B cell (primary cell): ENCODE measurements around the gene NPAS3. TPM values are rescaled to one million over a fixed set of nuclear protein-coding genes. Genes with fewer than 3 reads are reported as not detected.

ENCODE experiments used
- ATAC-seq: fragments of 200-7000 bp; cut with Tn5 transposase; one replicate; pipeline ENCODE4 v1.10.0; 2021; ENCODE audit warnings: low read depth, mild to moderate bottlenecking, moderate number of reproducible peaks, moderate library complexity
- CTCF ChIA-PET: fragments of 350-600 bp; sonication (Branson Sonifier 250); formaldehyde crosslinking; loops from one replicate; lab custom pipeline; 2021; ENCODE audit warnings: antibody characterized with exemption, inconsistent platforms; lab: Charles Lee
- POLR2A ChIA-PET: fragments of 350-600 bp; sonication (Branson Sonifier 250); formaldehyde crosslinking; loops from one replicate; lab custom pipeline; 2021; ENCODE audit warnings: antibody characterized with exemption; lab: Charles Lee
- DNase-seq: peaks from one replicate; pipeline ENCODE4 v3.0.0; 2013
- H2AFZ ChIP-seq: 2 replicates; pipeline ENCODE4 v1.6.1; 2012; ENCODE audit warnings: mild to moderate bottlenecking, low read depth, low read length; ENCODE audit not compliant: insufficient read depth, poor library complexity, severe bottlenecking
- H3K27ac ChIP-seq, 2 donors: 1 replicate in 1 of 2; 2 replicates in 1 of 2; pipeline ENCODE4 v1.5.1; 2012 to 2013; ENCODE audit warnings: low read length in 2 of 2, mild to moderate bottlenecking in 2 of 2, moderate library complexity in 1 of 2
- H3K27me3 ChIP-seq, 4 experiments: fragments of 200-600 bp in 1 of 4; sonication (generic) in 1 of 4; replicated peaks in 1 of 4; 1 replicate in 2 of 4; 2 replicates in 2 of 4; pipeline versions ENCODE4 v1.6.1 to v1.7.0; 2013 to 2016; ENCODE audit warnings: low read length in 3 of 4, mild to moderate bottlenecking in 2 of 4, mixed read lengths in 1 of 4, moderate library complexity in 1 of 4; ENCODE audit not compliant: insufficient read depth in 4 of 4, control insufficient read depth in 3 of 4; ENCODE audit errors: control extremely low read depth in 1 of 4
- H3K36me3 ChIP-seq, 2 experiments: replicated peaks in 1 of 2; 1 replicate in 1 of 2; 2 replicates in 1 of 2; pipeline versions ENCODE4 v1.6.1 to v1.7.1; 2013; ENCODE audit warnings: low read length in 1 of 2; ENCODE audit not compliant: insufficient read depth in 2 of 2, control insufficient read depth in 1 of 2; ENCODE audit errors: control extremely low read depth in 1 of 2, extremely low read depth in 1 of 2
- H3K4me1 ChIP-seq, 2 donors: fragments of 200-600 bp in 1 of 2; sonication (generic) in 1 of 2; 1 replicate in 1 of 2; 2 replicates in 1 of 2; pipeline versions ENCODE4 v1.5.1 to v1.6.1; 2013 to 2017; ENCODE audit warnings: low read length in 2 of 2; ENCODE audit not compliant: control insufficient read depth in 2 of 2, insufficient read depth in 2 of 2
- H3K4me2 ChIP-seq: replicated peaks from 2 replicates; pipeline ENCODE3; 2012; ENCODE audit warnings: mild to moderate bottlenecking, low read depth, low read length; ENCODE audit not compliant: poor library complexity, severe bottlenecking
- H3K4me3 ChIP-seq, 5 experiments: fragments of 200-600 bp in 1 of 5; sonication (generic) in 1 of 5; 1 replicate in 3 of 5; 2 replicates in 2 of 5; pipeline versions ENCODE4 v1.5.1 to v1.7.0; 2011 to 2016; ENCODE audit warnings: low read length in 4 of 5, mild to moderate bottlenecking in 4 of 5, low read depth in 2 of 5, control low read depth in 1 of 5, moderate library complexity in 1 of 5; ENCODE audit not compliant: insufficient read depth in 1 of 5; ENCODE audit errors: control extremely low read depth in 1 of 5, extremely low read depth in 1 of 5
- H3K79me2 ChIP-seq: fragments of 200-600 bp; sonication (generic); one replicate; pipeline ENCODE4 v1.6.0; 2016; ENCODE audit warnings: low read length; ENCODE audit not compliant: control insufficient read depth, insufficient read depth
- H3K9ac ChIP-seq: fragments of 200-600 bp; sonication (generic); 2 replicates; pipeline ENCODE4 v1.6.1; 2017; ENCODE audit warnings: mild to moderate bottlenecking, low read length, moderate library complexity
- H3K9me3 ChIP-seq, 3 donors: one replicate each; pipeline versions ENCODE4 v1.6.1 to v1.7.1; 2013; ENCODE audit warnings: low read length in 2 of 3; ENCODE audit not compliant: control insufficient read depth in 2 of 3, insufficient read depth in 1 of 3; ENCODE audit errors: control extremely low read depth in 1 of 3
- H4K20me1 ChIP-seq: 2 replicates; pipeline ENCODE4 v1.6.0; 2012; ENCODE audit warnings: mild to moderate bottlenecking, low read length; ENCODE audit not compliant: insufficient read depth, control insufficient read depth, poor library complexity, severe bottlenecking
- H3K27ac Mint-ChIP-seq: one replicate; pipeline ENCODE4 v1.8.0; 2021; ENCODE audit warnings: mixed read lengths
- H3K27me3 Mint-ChIP-seq: one replicate; pipeline ENCODE4 v1.8.0; 2021; ENCODE audit warnings: mixed read lengths
- H3K4me1 Mint-ChIP-seq: one replicate; pipeline ENCODE4 v1.8.0; 2021; ENCODE audit warnings: mixed read lengths
- H3K4me3 Mint-ChIP-seq: one replicate; pipeline ENCODE4 v1.8.0; 2021; ENCODE audit warnings: mixed read lengths
- H3K9me3 Mint-ChIP-seq: one replicate; pipeline ENCODE4 v1.8.0; 2022; ENCODE audit warnings: mixed read lengths; ENCODE audit not compliant: insufficient read depth
- EZH2 ChIP-seq: IDR thresholded peaks from 2 replicates; pipeline ENCODE4 v1.6.1; 2012; ENCODE audit warnings: borderline replicate concordance, low read depth, mild to moderate bottlenecking, moderate library complexity, low read length; ENCODE audit not compliant: insufficient read depth, poor library complexity, severe bottlenecking
- WGBS: methylation state at CpG from one replicate; pipeline ENCODE4 v1.1.5; 2013; ENCODE audit warnings: missing lambda C conversion rate; ENCODE audit not compliant: insufficient coverage; 5-methylcytosine and 5-hydroxymethylcytosine counted together
- intact Hi-C: fragments of 100-400 bp; cut with micrococcal nuclease; formaldehyde crosslinking; loops from one replicate; pipeline ENCODE4 v1.10.0; 2022
- polyA plus RNA-seq: library from polyadenylated mRNA; depleted of rRNA; stranded (reverse); fragments of >200 nt; gene quantifications from 2 replicates; pipeline ENCODE4 v1.2.3, GENCODE V29; 2012
- total RNA-seq, 2 donors: library from RNA; stranded (reverse); fragments of 120-200 nt in 1 of 2; gene quantifications; 1 replicate in 1 of 2; 2 replicates in 1 of 2; pipeline versions ENCODE4 v1.2.3 to v1.2.4, GENCODE V29; 2013 to 2022
- TF ChIP-seq, protein P1 (sequence below): fragments of 200-600 bp; IDR thresholded peaks from one replicate; pipeline ENCODE4 v1.8.0; 2022; ENCODE audit warnings: antibody characterized with exemption, mild to moderate bottlenecking

The NPAS3 gene
- total and polyA plus RNA-seq, 2 donors (not counting 1 experiment from before 2014, with no cell fraction given), result not detected

DNA sequence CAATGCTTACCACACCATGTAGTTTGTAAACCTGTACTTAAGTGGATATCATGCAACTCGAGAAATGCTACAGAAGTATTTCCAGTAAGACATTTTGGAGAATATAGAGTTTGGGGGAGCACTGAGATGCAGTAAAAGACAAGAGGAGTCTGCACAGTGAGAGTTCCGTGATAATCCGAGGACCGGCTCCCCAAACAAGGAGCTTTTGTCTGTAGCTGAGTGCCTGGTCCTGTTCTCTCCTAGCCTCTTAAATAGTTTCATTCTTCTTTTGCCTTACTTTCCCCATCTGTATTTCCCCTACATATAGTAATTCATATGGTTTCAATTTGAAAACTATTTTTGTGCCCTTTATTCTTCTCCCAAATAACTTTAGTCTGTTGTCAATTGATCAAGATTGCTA lies 648.1 kb downstream of the NPAS3 start:
- no peak for DNase-seq
- no peak overlapping the region for H3K27ac ChIP-seq
- no peak for TF ChIP-seq EZH2
- TF ChIP-seq, protein P1, sequence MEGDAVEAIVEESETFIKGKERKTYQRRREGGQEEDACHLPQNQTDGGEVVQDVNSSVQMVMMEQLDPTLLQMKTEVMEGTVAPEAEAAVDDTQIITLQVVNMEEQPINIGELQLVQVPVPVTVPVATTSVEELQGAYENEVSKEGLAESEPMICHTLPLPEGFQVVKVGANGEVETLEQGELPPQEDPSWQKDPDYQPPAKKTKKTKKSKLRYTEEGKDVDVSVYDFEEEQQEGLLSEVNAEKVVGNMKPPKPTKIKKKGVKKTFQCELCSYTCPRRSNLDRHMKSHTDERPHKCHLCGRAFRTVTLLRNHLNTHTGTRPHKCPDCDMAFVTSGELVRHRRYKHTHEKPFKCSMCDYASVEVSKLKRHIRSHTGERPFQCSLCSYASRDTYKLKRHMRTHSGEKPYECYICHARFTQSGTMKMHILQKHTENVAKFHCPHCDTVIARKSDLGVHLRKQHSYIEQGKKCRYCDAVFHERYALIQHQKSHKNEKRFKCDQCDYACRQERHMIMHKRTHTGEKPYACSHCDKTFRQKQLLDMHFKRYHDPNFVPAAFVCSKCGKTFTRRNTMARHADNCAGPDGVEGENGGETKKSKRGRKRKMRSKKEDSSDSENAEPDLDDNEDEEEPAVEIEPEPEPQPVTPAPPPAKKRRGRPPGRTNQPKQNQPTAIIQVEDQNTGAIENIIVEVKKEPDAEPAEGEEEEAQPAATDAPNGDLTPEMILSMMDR, result no peak
- intact Hi-C loops, result no loop called here
- no peaks in the 10 kb centered on the region for H3K4me1 ChIP-seq
- Mint-ChIP-seq H3K4me1 (no peaks in the 10 kb centered on the region), H3K27me3 (no peaks in the 10 kb centered on the region), H3K9me3 (no peaks in the 10 kb centered on the region), H3K27ac (no peak overlapping the region), H3K4me3 (no peak overlapping the region)
- CTCF ChIA-PET, result no interaction called here
- ATAC-seq, result no peak
- no CpG with 5 or more reads among the region's 4 CpGs for WGBS
- no peaks in the 10 kb centered on the region for H3K27me3 ChIP-seq
- no peaks in the 10 kb centered on the region for H4K20me1 ChIP-seq
- no peak overlapping the region for H3K4me3 ChIP-seq
- no peak overlapping the region for H3K9ac ChIP-seq
- no peak overlapping the region for H3K4me2 ChIP-seq
- no peaks in the 10 kb centered on the region for H3K9me3 ChIP-seq
- POLR2A ChIA-PET, result no interaction called here
- H2AFZ ChIP-seq, result no peak overlapping the region
- no peaks in the 10 kb centered on the region for H3K79me2 ChIP-seq
- no peaks in the 10 kb centered on the region for H3K36me3 ChIP-seq

DNA sequence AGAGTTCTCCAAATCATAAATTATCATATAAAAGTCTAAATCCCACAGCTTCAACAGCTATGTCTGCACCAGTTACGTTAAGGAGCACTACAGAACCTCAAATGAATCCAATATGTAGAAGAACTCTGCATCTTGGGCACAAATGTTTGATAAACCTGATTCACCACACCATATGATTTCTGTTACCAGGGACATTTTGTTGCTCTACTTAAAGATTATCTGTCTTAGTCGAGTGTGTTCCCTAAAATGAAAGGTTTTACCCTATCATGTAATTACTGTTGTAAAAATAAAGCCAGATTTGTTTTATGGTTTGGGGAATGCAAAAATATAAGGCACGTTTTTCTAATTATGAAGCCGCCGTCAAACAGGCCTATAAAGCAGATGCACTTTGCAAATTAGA lies 649.1 kb downstream of the NPAS3 start:
- no peak overlapping the region for H3K27ac ChIP-seq
- WGBS, result 91% methylated on average over 4 of the region's 5 CpGs
- no peaks in the 10 kb centered on the region for H4K20me1 ChIP-seq
- H3K4me2 ChIP-seq, result no peak overlapping the region
- no peaks in the 10 kb centered on the region for H3K36me3 ChIP-seq
- no peaks in the 10 kb centered on the region for H3K9me3 ChIP-seq
- H3K4me1 Mint-ChIP-seq, result no peaks in the 10 kb centered on the region
- no peak for ATAC-seq
- POLR2A ChIA-PET, result no interaction called here
- H3K9ac ChIP-seq, result no peak overlapping the region
- H3K27me3 ChIP-seq, result no peaks in the 10 kb centered on the region
- no peak overlapping the region for H3K4me3 ChIP-seq
- no peak overlapping the region for H2AFZ ChIP-seq
- intact Hi-C loops, result no loop called here
- CTCF ChIA-PET, result no interaction called here
- H3K9me3 Mint-ChIP-seq, result no peaks in the 10 kb centered on the region
- DNase-seq, result no peak
- H3K27ac Mint-ChIP-seq, result no peak overlapping the region
- H3K79me2 ChIP-seq, result no peaks in the 10 kb centered on the region
- H3K27me3 Mint-ChIP-seq, result no peaks in the 10 kb centered on the region
- no peak overlapping the region for H3K4me3 Mint-ChIP-seq
- H3K4me1 ChIP-seq, result no peaks in the 10 kb centered on the region
- TF ChIP-seq, protein P1, result no peak
- no peak for TF ChIP-seq EZH2
